H4 (cell line): Measurements from ENCODE around the gene CNTN5. TPM values are rescaled to one million over a fixed set of nuclear protein-coding genes. Genes with fewer than 3 reads are reported as not detected.

Experiments
- DNase-seq: peaks from one replicate; pipeline ENCODE4 v3.0.0-alpha.2; 2015; ENCODE audit warnings: low spot score
- total RNA-seq: library from RNA; depleted of rRNA; stranded (reverse); fragments of >200 nt; shearing (Covaris generic); gene quantifications from 2 replicates; pipeline ENCODE4 v1.2.3, GENCODE V29; 2014

The CNTN5 gene
- total RNA-seq, 1 experiment from 2014 or later: 3.8 TPM

DNA sequence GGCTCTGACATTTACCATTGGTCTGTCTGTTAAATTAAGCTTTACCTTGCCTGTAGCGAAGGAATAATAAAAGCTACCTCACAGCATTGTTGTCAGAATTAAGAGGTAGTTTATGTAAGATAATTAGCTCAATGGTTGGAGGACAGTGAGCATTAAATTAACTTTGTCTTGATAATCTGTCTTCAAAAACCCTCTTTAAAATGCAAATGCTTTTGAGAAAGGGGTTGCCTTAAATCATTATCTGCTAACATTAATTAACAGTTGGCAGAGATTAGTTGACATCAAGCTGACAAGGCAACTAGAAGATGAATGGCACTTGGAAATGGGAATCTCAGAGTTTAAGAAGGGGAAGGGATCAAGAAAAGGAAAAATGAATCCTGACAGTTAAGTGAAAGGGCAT is 905.2 kb downstream of the CNTN5 start:
- no peak for DNase-seq

DNA sequence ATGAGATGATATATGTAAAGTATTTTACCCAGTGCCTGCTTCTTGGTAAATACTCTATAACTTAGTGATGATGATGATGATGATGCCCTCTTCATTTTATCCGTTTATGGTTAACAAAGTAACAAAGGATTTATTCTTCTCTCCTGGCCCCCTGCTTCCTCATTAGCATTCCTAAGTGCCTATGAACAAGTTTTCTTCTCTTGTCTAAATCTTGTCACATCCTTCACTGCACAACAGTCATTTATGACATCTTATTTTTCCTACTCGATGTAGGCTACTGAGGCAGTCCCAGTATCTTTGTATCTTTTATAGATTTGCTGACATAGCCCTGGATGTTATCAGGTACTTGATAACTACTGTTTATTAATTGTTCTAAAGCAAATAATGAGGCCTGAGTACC is 911.9 kb downstream of the CNTN5 start:
- no peak for DNase-seq

DNA sequence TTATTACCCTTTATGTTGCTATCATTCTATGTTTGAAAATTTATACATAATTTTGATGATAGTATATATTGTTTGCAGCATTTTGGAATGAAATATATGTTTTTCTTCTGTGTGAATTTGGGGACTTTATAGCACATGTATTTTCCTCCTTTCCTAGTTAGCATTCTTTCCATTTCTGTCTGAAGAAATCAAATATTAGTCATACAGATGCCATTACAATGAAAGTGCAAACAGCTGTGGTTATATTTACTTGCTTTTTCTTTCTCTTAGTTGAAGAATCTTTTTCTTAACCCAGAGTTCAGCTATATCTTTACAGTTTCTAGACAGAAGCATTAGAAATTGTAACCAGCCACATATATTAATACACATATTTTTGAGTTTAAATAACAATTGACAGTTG is 913.3 kb downstream of the CNTN5 start:
- no peak for DNase-seq

DNA sequence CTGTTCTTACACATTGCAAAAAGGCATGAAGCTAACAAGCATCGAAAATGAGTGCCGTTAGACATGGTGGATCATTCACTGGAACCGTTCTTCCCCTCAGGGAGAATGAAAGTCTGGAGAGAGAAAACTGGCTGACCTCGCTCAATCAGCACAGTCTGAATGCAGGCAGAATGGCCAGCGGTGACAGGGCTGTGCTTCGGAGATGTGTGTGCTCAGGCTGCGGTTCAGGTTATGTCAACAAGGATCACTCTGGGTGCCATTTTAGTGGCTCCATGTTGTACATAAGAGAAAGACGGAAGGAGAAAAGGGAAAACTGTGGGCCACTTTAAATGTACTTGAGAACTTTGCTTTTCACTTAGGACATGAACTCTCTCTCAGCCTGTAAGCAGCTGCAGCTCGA is 916.6 kb downstream of the CNTN5 start:
- peak; percentile 33 for DNase-seq

DNA sequence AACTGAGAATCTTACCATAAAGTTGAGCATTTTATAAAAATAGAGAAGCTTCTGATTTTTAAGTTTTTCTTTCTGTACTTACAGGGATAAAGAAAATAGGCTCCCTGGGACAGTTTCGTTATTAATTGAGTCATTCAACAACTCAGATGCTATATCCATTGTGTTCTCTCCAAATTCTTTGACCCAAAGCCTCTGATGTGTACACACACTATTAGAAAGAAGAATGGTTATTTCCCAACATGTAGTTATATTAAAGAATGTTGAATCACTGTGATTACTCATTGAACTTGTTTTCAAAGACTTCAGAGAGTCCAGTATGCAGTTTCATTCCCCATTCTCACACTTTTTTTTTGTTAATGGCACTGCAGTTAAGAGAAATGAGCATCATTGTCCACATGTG is 932.1 kb downstream of the CNTN5 start:
- DNase-seq: no peak

DNA sequence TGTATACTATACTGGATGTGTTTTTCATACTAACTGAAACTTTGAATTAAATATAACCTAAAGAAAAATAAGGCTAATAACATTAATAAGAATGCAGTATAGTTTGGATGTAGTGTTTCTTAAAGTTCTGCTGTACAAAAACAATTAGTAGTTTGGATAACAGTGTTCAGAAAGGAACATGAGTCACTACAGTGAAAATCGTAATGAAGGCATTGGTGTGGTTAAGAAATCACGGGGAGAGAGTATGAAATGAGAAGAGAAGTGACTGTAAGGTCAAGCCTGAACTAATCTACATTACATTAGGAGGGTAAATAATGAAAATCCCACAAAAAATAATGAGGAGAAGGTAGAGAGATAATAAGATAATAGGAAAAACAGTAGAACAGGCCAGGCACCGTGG is 939.8 kb downstream of the CNTN5 start:
- peak; percentile 8 for DNase-seq

DNA sequence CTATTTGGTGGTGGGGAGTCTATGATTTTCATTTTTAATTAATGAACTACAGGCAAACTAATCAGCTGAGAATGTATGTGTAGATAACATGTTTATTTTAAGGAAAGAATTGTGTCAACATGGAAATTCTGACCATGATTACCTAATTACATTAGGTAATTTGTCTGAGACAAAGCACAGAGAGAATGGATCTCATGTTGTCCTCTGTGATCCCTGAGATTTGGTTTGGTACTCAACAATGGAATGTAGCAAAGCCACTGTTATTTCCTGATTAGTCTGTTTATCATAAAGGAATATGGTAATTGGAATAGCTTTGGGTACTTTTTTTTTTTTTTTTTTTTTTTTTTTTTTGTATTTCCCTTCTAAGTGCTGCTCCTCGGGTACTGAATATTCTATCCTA is 947.6 kb downstream of the CNTN5 start:
- DNase-seq: peak; percentile 7

DNA sequence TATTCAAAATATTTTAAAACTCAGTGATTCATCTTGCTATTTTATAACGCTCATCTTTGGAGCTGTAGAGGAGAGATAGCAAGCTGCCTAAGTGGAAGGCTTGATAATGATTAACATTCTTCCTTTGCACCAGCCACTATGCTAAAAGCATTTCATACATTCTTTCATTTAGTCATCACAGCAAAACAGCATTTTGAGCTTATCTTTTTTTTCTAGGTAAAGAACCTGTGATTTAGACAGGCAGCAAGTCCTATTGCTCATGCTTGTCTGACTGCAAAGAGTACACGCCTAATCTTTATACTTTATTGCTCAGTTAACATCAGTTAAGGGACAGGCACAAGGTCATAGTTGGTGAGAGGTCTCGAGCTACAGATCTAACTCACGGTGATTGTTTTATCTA is 953.2 kb downstream of the CNTN5 start:
- no peak for DNase-seq

DNA sequence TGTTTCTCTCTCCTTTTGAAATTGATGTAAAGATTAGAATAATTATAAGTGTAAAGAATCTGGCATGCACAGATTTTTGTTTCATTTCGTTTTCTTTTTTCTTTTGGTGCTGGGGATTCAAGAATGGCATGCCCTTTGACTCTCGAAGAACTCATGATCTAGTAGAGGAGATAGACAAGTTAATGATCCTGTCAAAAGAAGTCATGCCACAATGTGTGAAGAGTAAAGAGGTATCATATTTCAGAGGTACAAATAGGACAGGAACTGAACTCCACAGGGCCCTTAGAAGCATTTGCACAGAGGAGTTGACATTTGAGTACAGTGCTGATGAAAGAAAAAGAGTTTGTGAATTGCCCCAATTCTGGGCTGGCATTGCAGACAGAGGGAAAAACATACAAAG is 958.3 kb downstream of the CNTN5 start:
- DNase-seq: no peak

DNA sequence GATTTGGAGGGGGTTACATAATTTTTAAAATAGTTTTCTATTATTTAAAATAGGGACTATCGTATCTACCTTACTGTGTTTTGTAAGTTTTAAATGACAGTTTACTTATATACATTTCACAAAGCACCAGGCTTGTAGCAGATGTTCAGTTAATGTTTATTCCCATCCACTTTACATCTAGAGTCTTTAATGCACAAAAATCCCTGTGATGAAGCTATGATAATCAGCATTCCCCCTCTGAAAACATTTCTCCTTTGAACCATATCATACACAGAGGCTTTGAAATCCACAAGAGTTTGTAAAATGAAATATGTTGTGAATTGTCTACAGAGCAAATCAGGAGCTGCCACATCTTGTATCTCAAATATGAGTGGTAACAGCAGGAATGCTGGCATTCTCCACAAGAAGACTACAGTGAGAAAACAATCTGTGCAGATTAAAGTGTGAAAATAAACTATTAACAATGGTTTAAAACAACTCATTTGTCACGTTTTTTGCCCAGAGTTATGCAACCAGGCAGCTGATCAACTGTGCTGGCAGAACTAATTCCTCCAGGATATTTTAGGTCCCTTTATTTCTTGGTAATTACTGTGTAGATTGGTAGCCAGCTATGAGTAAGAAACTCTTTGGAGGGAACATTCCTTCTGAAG is 967.2 kb downstream of the CNTN5 start:
- DNase-seq: no peak

DNA sequence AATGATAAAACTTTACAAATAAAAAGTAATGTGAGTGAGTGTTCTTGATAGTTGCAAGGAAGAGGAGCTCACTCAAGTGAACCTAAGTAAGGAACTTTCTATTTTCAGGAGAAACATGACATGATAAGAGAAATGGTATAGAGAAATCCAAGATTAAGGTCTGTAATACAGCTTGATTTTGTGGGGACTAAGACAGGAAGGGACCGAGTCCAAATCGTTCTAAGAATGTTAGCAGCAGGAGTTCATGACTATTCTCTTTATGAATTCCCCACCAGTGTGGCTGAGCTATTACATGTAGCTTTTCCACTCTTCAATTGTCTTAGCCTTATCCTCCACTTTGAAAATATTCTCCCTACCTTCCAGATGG is 967.7 kb downstream of the CNTN5 start:
- DNase-seq: no peak

DNA sequence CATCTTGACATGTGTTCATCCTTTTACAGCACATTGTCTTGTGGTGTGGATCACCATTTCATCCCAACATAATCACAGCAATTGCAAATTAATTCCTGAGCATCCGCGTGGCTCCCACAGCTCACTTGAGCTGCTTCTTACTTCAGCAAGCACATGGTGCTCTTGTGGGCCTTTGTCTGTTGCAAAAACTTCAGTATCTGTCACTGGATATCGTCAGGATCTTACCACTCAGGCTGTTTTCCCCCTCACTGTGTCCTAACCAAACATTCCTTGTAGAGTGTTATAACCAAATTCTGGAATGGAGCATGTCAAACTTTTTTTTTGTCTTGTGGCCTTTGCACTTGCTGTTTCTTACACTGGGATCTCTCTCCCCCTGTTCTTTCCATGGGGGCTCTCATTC is 983.2 kb downstream of the CNTN5 start:
- no peak for DNase-seq

DNA sequence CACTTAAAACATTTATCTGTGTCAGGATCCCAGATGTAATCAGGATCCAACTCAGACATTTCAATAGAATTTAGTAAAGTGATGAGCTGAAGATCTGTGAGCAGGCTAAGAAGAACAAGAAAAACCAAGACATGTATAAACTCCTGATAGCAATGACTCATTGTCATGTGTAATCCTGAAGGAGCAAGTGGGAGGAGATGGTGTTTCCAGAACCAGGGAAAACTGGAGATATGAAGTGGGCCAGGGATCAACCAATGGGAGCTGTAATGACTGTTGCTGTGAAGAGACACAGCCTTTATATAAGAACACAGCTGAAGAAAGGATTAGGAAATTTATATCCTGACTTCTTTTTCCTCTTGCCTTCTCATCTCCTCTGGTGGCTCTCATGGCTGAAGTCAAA is 983.8 kb downstream of the CNTN5 start:
- DNase-seq: peak; percentile 11

DNA sequence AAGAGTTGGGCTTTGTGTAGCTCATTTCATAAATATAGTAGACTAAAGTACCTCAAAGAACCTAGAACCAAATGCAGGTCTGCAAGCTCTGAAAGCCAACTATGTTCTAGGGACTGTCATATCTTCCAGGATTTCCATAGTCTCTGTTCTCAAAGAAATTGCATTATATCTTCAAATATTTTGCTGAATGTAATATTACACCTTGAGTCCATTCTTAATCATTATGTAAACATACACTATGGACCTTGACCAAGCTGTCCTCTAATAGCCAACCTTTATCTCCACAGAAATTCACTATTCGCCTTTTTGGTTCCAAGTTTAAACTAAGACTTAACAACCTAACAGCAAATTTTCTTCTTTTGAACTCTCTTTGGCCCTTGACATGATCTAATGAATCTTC is 987.7 kb downstream of the CNTN5 start:
- DNase-seq: no peak

DNA sequence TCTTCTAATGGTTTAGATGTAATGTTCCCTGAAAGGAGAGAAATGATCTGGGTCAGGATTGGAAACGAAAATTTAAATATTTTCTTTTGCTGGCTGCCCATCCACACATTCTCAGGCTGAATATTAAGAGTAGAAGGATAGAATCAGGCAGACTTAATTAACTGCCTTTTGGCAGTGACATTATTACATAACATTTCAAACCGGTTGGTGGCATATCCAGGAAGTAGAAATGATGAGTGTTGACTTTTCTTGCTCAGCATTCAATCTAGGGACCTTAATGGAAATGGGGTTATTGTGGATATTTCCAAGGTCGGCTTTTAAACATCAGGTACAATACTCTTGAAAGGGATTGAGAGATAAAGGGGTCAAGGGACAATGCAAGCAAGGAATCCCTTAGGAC is 989.0 kb downstream of the CNTN5 start:
- no peak for DNase-seq

DNA sequence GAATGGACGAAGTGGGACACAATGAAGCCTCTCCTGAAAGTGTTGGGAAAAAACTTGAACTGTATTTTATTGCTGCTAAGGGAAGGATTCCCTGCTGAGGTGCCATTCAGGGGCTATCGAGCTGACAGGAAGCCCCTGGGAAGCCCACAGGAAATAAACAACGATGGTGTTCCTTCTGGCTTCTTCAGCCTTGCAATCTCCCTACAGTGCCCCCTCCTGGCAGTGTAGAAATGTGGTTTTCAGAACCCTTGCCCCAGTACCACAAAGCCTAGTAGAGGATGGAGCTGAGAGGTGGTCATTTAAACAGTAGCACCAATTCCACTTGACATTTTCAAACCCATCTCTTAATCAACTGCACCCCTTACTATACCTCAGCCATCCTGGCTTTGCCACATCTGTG is 989.6 kb downstream of the CNTN5 start:
- DNase-seq: no peak

DNA sequence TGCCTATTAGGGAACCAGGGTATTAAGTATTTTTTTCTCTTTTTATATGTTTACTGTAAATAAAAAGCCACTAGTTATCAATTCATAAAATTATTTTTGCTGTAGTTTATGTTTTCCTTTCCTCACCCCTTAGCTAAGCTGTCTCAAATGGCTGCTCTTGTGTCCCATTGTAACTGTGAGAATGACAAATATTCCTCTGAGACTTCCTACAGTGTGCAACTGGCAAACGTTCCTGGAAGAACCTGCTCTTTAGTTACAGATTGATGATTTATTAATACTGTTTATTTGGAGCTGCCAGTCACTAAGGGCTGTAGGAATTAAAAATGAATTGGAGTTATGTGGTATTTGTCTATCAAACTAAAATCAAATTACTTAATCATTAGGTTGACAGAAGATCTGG is 990.9 kb downstream of the CNTN5 start:
- DNase-seq: no peak

DNA sequence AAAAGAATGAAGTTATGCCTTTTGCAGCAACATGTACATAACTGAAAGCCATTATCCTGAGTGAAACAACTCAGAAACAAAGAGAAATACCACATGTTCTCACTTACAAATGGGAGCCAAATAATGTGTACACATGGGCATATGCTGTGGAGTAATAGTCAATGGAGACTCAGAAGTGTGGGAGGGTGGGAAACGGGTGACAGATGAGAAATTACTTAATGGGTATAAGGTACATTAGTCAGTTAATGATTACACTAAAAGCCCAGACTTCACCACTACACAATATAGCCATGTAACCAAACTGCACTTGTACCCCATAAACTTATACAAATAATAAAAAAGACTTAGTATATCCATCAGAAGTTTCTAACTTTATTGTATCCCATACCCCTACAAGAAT is 992.3 kb downstream of the CNTN5 start:
- no peak for DNase-seq

DNA sequence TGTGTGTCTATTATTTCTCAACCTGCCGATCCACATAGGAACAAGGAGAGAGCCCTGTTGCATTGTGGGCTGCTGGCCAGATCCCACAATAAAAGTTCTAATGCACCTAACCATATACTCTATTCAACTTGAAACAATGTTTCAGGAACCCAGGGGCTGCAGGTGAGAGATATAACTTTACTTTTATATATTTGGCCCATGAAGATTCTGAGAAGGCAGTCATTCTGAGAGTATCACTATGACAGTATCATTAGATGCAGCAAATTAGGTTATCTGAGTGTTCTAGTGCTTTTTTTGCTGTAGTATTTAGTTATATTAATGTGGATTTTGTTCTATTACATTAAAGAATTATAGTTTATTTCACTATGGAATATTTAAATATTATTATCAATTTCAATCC is 1011.2 kb downstream of the CNTN5 start:
- DNase-seq: no peak

DNA sequence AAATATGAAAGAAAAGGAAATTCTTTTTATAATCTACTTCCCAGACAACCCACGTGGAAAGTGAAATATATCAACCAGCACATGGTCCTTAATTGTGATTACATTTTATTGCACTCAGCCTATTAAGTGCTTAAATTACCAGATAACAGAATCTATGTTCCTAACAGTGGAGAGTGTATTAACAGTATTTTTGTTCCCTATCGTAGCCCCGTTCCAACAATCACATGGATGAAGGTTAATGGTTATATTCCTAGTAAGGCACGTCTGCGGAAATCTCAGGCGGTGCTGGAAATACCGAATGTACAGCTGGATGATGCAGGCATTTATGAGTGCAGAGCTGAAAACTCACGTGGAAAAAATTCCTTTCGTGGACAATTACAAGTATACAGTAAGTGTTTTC is 1040.3 kb downstream of the CNTN5 start:
- DNase-seq: no peak

DNA sequence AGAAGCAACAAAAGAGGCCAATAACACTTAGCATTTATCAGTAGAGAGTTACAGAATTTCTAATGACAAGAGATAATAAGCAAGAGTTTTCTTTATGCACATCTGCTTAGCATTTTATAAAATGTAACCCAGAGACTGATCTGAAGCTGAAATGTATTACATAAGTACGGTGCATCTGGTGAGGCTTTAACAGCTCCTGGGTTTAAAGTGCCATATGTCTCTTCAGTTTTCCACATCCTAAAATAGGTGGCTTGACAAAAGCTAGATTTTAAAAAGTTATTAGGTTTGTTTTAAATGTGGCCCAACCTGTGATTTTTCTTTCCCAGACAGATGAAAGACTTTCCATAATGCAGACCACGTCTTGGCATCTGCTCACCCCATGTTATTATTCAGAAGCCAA is 1045.7 kb downstream of the CNTN5 start:
- DNase-seq: no peak

DNA sequence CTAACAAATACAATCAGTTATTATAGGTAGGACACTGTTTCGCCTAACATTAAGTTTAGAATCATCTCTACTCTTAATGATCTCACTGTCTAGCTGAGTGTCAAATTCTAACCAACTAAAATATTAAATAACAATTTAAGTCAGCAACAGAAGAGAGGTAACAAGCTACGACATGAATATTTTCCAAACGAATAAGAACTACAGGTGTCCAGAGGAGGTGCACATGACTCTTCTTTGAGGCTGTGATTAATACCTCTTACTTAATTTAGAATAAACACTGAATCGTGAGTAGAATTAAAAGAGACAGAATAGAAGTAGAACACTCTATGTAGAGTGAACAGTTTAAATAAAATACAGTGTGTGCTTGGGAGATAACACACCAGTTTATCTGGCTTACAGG is 1047.4 kb downstream of the CNTN5 start:
- no peak for DNase-seq

DNA sequence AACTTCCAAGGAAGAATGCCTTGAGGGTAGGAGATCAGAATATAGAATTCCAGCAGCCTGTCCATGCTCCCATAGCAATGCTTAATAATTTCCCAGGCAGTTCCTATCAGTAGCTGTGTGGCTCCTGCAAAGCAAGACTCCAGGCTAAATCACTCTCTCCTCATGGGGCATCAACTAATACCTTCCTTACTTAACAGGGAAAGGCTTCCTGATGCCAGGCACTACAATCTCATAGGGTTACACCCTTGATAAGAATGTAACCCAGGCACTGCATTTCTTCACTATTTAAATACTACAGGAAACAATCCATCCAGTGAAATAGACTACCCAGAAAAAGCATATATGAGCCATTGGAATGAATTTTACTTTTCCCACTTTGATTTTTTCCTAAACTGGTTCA is 1051.4 kb downstream of the CNTN5 start:
- DNase-seq: no peak

DNA sequence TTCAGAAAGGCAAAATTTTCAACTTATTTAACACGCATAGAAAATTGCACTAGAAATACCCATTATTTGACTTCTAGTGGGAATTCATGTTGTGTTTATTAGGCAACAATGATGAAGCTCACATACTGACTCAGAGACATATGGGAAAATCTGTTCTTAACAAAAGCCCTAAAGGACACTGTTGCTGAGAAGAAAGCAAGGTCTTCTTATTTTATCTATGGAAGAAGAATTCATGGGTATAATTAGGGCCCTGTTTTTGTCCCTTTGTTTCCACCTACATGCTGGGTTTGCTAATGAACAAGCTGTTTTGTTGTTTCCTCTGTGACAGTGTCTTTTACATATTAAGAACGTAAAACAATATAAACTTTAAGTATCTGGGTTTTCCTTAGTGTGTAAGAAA is 1059.6 kb downstream of the CNTN5 start:
- DNase-seq: no peak

DNA sequence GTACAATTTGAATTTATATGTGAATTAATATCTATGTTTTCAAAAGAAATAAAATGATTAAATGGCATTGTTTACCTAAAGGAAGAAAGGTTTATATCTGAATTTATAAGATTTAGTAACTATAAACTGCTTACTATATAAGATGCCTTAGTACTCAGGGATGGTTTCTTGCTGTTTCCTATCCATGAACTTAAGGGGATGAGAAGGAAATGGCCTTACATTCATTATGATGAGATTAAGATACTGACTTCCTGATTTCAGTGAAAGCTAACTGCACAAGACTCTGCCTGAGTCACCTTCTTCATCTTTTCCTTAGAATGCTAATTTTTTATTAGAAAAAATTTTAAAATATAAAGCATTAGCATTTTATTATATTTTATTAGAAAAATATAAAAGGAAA is 1060.1 kb downstream of the CNTN5 start:
- DNase-seq: no peak
